SU-DHL-6 (cell line): ENCODE measurements around the gene RAD51B.
A peak's percentile ranks its signal among the peaks of the same experiment; 100 is the strongest.

Experiments used
- H2AFZ ChIP-seq: fragments of 200-600 bp; sonication (generic); 2 replicates; pipeline ENCODE4 v1.6.1; 2014; ENCODE audit warnings: low read depth, mild to moderate bottlenecking, moderate library complexity, mixed read lengths, antibody characterized with exemption, low read length; ENCODE audit not compliant: severe bottlenecking
- H3F3A ChIP-seq: fragments of 200-600 bp; shearing (Covaris generic); 2 replicates; pipeline ENCODE4 v1.6.0; 2016; ENCODE audit warnings: antibody characterized with exemption, mild to moderate bottlenecking; ENCODE audit not compliant: insufficient read depth
- H3K27ac ChIP-seq: fragments of 200-600 bp; sonication (generic); 2 replicates; pipeline ENCODE4 v1.5.1; 2016; ENCODE audit warnings: low read depth, mild to moderate bottlenecking, low read length, moderate library complexity, mixed read lengths
- H3K27me3 ChIP-seq: fragments of 200-600 bp; sonication (generic), shearing (Covaris generic); 2 replicates; pipeline ENCODE4 v1.6.0; 2014; ENCODE audit warnings: mild to moderate bottlenecking, low read length
- H3K36me3 ChIP-seq: fragments of 200-600 bp; sonication (generic); 2 replicates; pipeline ENCODE4 v1.6.1; 2014; ENCODE audit warnings: mild to moderate bottlenecking, low read length, mixed read lengths
- H3K4me2 ChIP-seq: fragments of 300-600, 200-600 bp; shearing (Covaris generic), sonication (generic); 2 replicates; pipeline ENCODE4 v1.6.0; 2014; ENCODE audit warnings: low read length, low read depth, mild to moderate bottlenecking; ENCODE audit not compliant: poor library complexity, severe bottlenecking
- H3K4me3 ChIP-seq: fragments of 200-600 bp; sonication (generic); 2 replicates; pipeline ENCODE4 v1.5.1; 2014; ENCODE audit warnings: antibody characterized with exemption, low read length, mild to moderate bottlenecking, mixed read lengths; ENCODE audit not compliant: insufficient read depth, poor library complexity, severe bottlenecking
- H3K79me2 ChIP-seq: fragments of 200-600 bp; sonication (generic); 2 replicates; pipeline ENCODE4 v1.6.1; 2014; ENCODE audit warnings: mild to moderate bottlenecking, low read length, moderate library complexity; ENCODE audit not compliant: insufficient read depth
- H3K9ac ChIP-seq: fragments of 200-600 bp; sonication (generic); 2 replicates; pipeline ENCODE4 v1.7.0; 2014; ENCODE audit warnings: mild to moderate bottlenecking, low read length
- H3K9me2 ChIP-seq: fragments of 200-600 bp; sonication (generic); replicated peaks from 2 replicates; pipeline ENCODE4 v1.6.1; 2014; ENCODE audit warnings: low read length; ENCODE audit not compliant: insufficient read depth
- H3K9me3 ChIP-seq: fragments of 200-600 bp; sonication (generic); 2 replicates; pipeline ENCODE4 v1.6.1; 2014; ENCODE audit warnings: low read length, mixed read lengths; ENCODE audit not compliant: insufficient read depth
- H4K20me1 ChIP-seq: fragments of 200-600 bp; sonication (generic); 2 replicates; pipeline ENCODE4 v1.6.1; 2014; ENCODE audit warnings: low read depth, mild to moderate bottlenecking, antibody characterized with exemption, low read length, moderate library complexity, mixed read lengths
- EZH2phosphoT487 ChIP-seq: fragments of 200-600 bp; sonication (generic), shearing (Covaris generic); conservative IDR thresholded peaks from 2 replicates; pipeline ENCODE4 v1.6.1; 2018; ENCODE audit warnings: mild to moderate bottlenecking, antibody characterized with exemption, low read length, moderate library complexity, mixed read lengths
- TF ChIP-seq, protein P1 (sequence below): fragments of 200-600 bp; sonication (generic); IDR thresholded peaks from one replicate; pipeline ENCODE4 v1.5.1; 2017; ENCODE audit warnings: antibody characterized with exemption, mild to moderate bottlenecking, low read length, moderate library complexity; ENCODE audit not compliant: insufficient read depth, poor library complexity, severe bottlenecking

The RAD51B gene

DNA sequence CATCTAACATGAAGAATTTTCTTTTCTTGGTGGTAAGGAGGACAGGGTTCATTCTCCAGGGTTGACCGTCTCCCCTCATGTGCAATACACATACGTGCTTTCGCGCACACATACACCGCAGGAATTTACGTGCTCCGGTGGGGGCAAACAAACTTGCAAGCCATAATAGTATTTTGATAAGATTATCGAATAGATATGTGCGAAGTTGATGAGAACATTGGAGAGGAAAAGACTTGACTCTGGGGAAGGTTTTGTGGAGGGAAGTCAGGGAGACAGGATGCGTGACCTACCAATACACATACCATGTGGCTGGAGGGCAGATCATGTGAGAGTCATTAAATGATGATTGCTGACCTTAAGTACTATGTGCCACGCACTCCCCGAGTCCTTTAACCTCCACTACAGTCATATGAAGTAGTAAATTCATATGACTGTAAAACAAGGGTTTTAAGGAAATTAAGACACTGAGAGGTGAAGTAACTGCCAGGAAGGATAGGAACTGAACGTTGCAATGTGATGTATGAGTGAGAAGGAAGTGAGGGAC lies 921 bp downstream of the RAD51B start:
- Histone ChIP-seq H3K9ac (peak overlapping the region; percentile 86), H4K20me1 (no peaks in the 10 kb centered on the region)

DNA sequence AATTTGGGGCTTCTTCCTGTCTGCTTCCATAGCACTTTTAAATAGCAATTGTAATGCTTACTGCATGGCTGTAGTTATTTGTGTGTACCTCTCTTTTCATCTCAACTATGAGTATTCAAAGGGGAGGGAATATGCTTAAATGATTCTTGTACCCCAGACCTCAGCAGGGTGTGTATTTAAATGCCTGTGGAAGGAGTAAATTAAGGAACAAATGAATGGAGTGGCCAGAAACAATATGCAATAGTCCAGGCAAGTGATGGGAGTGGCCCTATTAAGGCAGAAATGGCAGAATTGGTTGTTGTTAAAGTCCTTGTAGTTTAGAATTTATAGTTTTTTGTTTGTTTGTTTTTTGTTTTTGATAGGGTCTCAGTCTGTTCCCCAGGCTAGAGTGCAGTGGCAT lies 1.5 kb downstream of the RAD51B start:
- no peaks in the 10 kb centered on the region for H3K9me2 ChIP-seq
- H3K79me2 ChIP-seq, result peaks cover 14% of the 10 kb centered on the region
- peaks cover 15% of the 10 kb centered on the region for H3F3A ChIP-seq
- peaks cover 7% of the 10 kb centered on the region; the same call in 1 of the 2 replicates for H3K36me3 ChIP-seq
- H2AFZ ChIP-seq, result peak overlapping the region; percentile 4
- H3K9ac ChIP-seq, result peak overlapping the region; percentile 86; the same call in 1 of the 2 replicates
- no peak overlapping the region for H3K4me3 ChIP-seq
- H3K27me3 ChIP-seq, result no peaks in the 10 kb centered on the region
- H4K20me1 ChIP-seq, result no peaks in the 10 kb centered on the region
- H3K27ac ChIP-seq, result no peak overlapping the region
- no peaks in the 10 kb centered on the region for H3K9me3 ChIP-seq
- H3K4me2 ChIP-seq, result peak overlapping the region; percentile 78
- TF ChIP-seq, protein P1, sequence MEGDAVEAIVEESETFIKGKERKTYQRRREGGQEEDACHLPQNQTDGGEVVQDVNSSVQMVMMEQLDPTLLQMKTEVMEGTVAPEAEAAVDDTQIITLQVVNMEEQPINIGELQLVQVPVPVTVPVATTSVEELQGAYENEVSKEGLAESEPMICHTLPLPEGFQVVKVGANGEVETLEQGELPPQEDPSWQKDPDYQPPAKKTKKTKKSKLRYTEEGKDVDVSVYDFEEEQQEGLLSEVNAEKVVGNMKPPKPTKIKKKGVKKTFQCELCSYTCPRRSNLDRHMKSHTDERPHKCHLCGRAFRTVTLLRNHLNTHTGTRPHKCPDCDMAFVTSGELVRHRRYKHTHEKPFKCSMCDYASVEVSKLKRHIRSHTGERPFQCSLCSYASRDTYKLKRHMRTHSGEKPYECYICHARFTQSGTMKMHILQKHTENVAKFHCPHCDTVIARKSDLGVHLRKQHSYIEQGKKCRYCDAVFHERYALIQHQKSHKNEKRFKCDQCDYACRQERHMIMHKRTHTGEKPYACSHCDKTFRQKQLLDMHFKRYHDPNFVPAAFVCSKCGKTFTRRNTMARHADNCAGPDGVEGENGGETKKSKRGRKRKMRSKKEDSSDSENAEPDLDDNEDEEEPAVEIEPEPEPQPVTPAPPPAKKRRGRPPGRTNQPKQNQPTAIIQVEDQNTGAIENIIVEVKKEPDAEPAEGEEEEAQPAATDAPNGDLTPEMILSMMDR, result no peak
- TF ChIP-seq EZH2phosphoT487, result no peak

More for the DNA sequence above, 921 bp downstream of the RAD51B start:
- Histone ChIP-seq H3K9me3 (no peaks in the 10 kb centered on the region), H3K79me2 (peaks cover 20% of the 10 kb centered on the region), H3K27ac (no peak overlapping the region), H3K27me3 (no peaks in the 10 kb centered on the region), H3K4me2 (peak overlapping the region; percentile 78), H3K36me3 (peaks cover 5% of the 10 kb centered on the region; the same call in 1 of the 2 replicates), H3K4me3 (peak overlapping the region; percentile 90), H3K9me2 (no peaks in the 10 kb centered on the region), H3F3A (peaks cover 15% of the 10 kb centered on the region), H2AFZ (peak overlapping the region; percentile 4)
- no peak for TF ChIP-seq EZH2phosphoT487
- TF ChIP-seq, protein P1, result no peak

DNA sequence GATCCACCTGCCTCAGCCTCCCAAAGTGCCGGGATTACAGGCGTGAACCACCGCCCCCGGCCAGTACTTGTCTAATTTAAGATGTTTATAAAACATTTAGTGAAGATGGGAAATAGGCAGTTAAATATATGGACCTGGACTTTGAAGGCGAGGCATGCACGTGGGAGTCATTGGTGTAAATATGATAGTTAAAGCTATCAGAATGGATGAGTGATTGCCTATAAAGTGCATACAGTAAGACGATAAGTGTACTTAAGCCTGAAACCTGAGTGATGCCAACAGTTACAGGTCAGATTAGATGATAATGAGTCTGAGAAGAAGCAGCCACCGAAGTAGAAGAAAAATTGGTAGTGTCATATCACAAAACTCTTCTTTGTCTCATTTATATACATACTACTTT lies 11.5 kb downstream of the RAD51B start:
- Histone ChIP-seq H3K27ac (no peak overlapping the region), H2AFZ (no peak overlapping the region), H3F3A (no peaks in the 10 kb centered on the region; the same call in 1 of the 2 replicates), H3K9ac (no peak overlapping the region), H3K4me2 (no peak overlapping the region), H3K36me3 (peaks cover 16% of the 10 kb centered on the region; the same call in 1 of the 2 replicates), H3K9me3 (no peaks in the 10 kb centered on the region), H3K4me3 (no peak overlapping the region), H3K27me3 (no peaks in the 10 kb centered on the region), H4K20me1 (no peaks in the 10 kb centered on the region), H3K79me2 (0 out of 2 replicates have a peak, but pooled peaks cover 3% of the 10 kb centered on the region), H3K9me2 (no peaks in the 10 kb centered on the region)
- TF ChIP-seq EZH2phosphoT487, result no peak
- TF ChIP-seq, protein P1, result no peak
